Stimulated activated naive CD4-positive, alpha-beta T cell treated with Interleukin-2 at 50 U/mL for 16 hours (primary cell): ENCODE measurements around the gene ZNF780B.

ENCODE experiments used
- DNase-seq: peaks from one replicate; lab custom pipeline; 2025; lab: John Stamatoyannopoulos, UW

Gene ZNF780B

GRCh38 chr19:39982883-39983282 is 73.1 kb downstream of the ZNF780B start:
- no peak for DNase-seq
